A549 (cell line): Measurements from ENCODE around the gene MVP. TPM values are rescaled to one million over a fixed set of nuclear protein-coding genes. Genes with fewer than 3 reads are reported as not detected.

ENCODE experiments used
- ATAC-seq, 2 experiments: fragments of 200-7000 bp in 1 of 2; fragments of >200 bp in 1 of 2; cut with Nextera tagmentation in 1 of 2; cut with Tn5 transposase in 1 of 2; 3 replicates each; pipeline versions ENCODE4 v1.8.0 to v1.9.1; 2018 to 2020; ENCODE audit warnings: mild to moderate bottlenecking in 1 of 2, moderate library complexity in 1 of 2
- CTCF ChIA-PET: fragments of 300-600 bp; sonication (Branson Sonifier 250); formaldehyde crosslinking; extraction: SDS; loops from one replicate; lab custom pipeline; 2021; ENCODE audit warnings: antibody characterized with exemption, inconsistent platforms; lab: Yijun Ruan, JAX
- POLR2A ChIA-PET: fragments of 350-600 bp; formaldehyde crosslinking; extraction: SDS; loops from one replicate; lab custom pipeline; 2021; ENCODE audit warnings: antibody characterized with exemption, inconsistent platforms; lab: Yijun Ruan, JAX
- DNase-seq, 2 experiments: peaks; one replicate each; pipeline versions ENCODE4 v3.0.0 to v3.0.0-alpha.2; 2011 to 2016; ENCODE audit warnings: low read depth in 1 of 2, low spot score in 1 of 2
- FAIRE-seq: peaks from 2 replicates; lab custom pipeline; 2011; peaks lifted over from hg19 to GRCh38; lab: Jason Lieb, UNC
- H3K27ac ChIP-seq, 2 experiments: fragments of >200 bp; sonication (Bioruptor Twin); formaldehyde crosslinking; 3 replicates each; pipeline ENCODE4 v1.5.1; 2016 to 2017
- H3K4me1 ChIP-seq: fragments of >200 bp; sonication (Bioruptor Twin); formaldehyde crosslinking; 3 replicates; pipeline ENCODE4 v1.6.1; 2016
- H3K4me2 ChIP-seq: fragments of >200 bp; sonication (Bioruptor Twin); formaldehyde crosslinking; 3 replicates; pipeline ENCODE4 v1.6.1; 2016
- H3K4me3 ChIP-seq: fragments of >200 bp; sonication (Bioruptor Twin); formaldehyde crosslinking; 3 replicates; pipeline ENCODE4 v1.5.1; 2016
- H3K9me3 ChIP-seq: fragments of >200 bp; sonication (Bioruptor Twin); formaldehyde crosslinking; 3 replicates; pipeline ENCODE4 v1.6.1; 2016
- CBX2 ChIP-seq: fragments of 200-600 bp; sonication (generic); IDR thresholded peaks from 2 replicates; pipeline ENCODE4 v1.6.1; 2016; ENCODE audit warnings: low read depth, mild to moderate bottlenecking, borderline replicate concordance
- CEBPB ChIP-seq, 2 experiments: fragments of >200 bp in 1 of 2; sonication (Bioruptor Twin) in 1 of 2; formaldehyde crosslinking in 1 of 2; IDR thresholded peaks; 2 replicates each; pipeline ENCODE4 v1.6.1; 2012 to 2016
- CHD2 ChIP-seq: fragments of 150-350 bp; IDR thresholded peaks from 2 replicates; pipeline ENCODE4 v1.6.1; 2014; ENCODE audit warnings: low read length; ENCODE audit not compliant: partially characterized antibody
- CHD4 ChIP-seq: fragments of 200-600 bp; sonication (generic); IDR thresholded peaks from 2 replicates; pipeline ENCODE4 v1.6.1; 2016; ENCODE audit warnings: antibody characterized with exemption, mild to moderate bottlenecking, borderline replicate concordance
- EHF ChIP-seq: fragments of 250-450 bp; sonication (Bioruptor Pico); IDR thresholded peaks from 2 replicates; pipeline ENCODE4 v1.5.0; 2020; ENCODE audit warnings: mild to moderate bottlenecking
- EHMT2 ChIP-seq: fragments of 200-600 bp; sonication (generic); IDR thresholded peaks from 2 replicates; pipeline ENCODE4 v1.6.1; 2016; ENCODE audit warnings: antibody characterized with exemption, low read depth, mild to moderate bottlenecking, moderate library complexity
- EP300 ChIP-seq, 2 experiments: fragments of >200 bp; sonication (Bioruptor Twin); formaldehyde crosslinking; IDR thresholded peaks; 2 replicates in 1 of 2; 3 replicates in 1 of 2; pipeline ENCODE4 v1.6.1; 2016 to 2017
- FOSB ChIP-seq: fragments of 250-450 bp; sonication (Bioruptor Pico); IDR thresholded peaks from 2 replicates; pipeline ENCODE4 v1.5.0; 2020; ENCODE audit warnings: mild to moderate bottlenecking, moderate library complexity
- FOXS1 ChIP-seq: fragments of 250-450 bp; sonication (Bioruptor Pico); IDR thresholded peaks from 2 replicates; pipeline ENCODE4 v1.5.0; 2020; ENCODE audit warnings: mild to moderate bottlenecking, moderate library complexity
- GATA3 ChIP-seq: IDR thresholded peaks from 2 replicates; pipeline ENCODE4 v1.6.1; 2012; ENCODE audit warnings: borderline replicate concordance
- HDAC2 ChIP-seq: fragments of 200-600 bp; sonication (generic); IDR thresholded peaks from 2 replicates; pipeline ENCODE4 v1.6.1; 2016
- HEYL ChIP-seq: fragments of 250-450 bp; sonication (Bioruptor Pico); IDR thresholded peaks from 2 replicates; pipeline ENCODE4 v1.8.0; 2021; ENCODE audit warnings: mild to moderate bottlenecking, moderate library complexity
- HOXB13 ChIP-seq: fragments of 250-450 bp; sonication (Bioruptor Pico); IDR thresholded peaks from 2 replicates; pipeline ENCODE4 v1.5.0; 2020; ENCODE audit warnings: low read depth, mild to moderate bottlenecking, moderate library complexity
- HOXB5 ChIP-seq: fragments of 250-450 bp; sonication (Bioruptor Pico); IDR thresholded peaks from 2 replicates; pipeline ENCODE4 v1.5.0; 2020; ENCODE audit warnings: mild to moderate bottlenecking, moderate library complexity
- JUNB ChIP-seq: fragments of >200 bp; sonication (Bioruptor Twin); formaldehyde crosslinking; IDR thresholded peaks from 2 replicates; pipeline ENCODE4 v1.6.1; 2016
- KDM1A ChIP-seq: fragments of 200-600 bp; sonication (generic); IDR thresholded peaks from 2 replicates; pipeline ENCODE4 v1.6.1; 2016; ENCODE audit warnings: low read depth, mild to moderate bottlenecking
- MAFK ChIP-seq: fragments of 450-650 bp; IDR thresholded peaks from 2 replicates; pipeline ENCODE4 v1.6.1; 2014; ENCODE audit not compliant: partially characterized antibody
- MAZ ChIP-seq: fragments of 150-350 bp; IDR thresholded peaks from 2 replicates; pipeline ENCODE4 v1.6.1; 2014; ENCODE audit warnings: antibody characterized with exemption, low read depth, low read length, borderline replicate concordance
- NFE2L2 ChIP-seq: fragments of 150-350 bp; conservative IDR thresholded peaks from 2 replicates; pipeline ENCODE4 v1.6.1; 2014; ENCODE audit warnings: low read length
- PHF8 ChIP-seq: fragments of 200-600 bp; sonication (generic); IDR thresholded peaks from 2 replicates; pipeline ENCODE4 v1.6.1; 2016; ENCODE audit warnings: low read depth, mild to moderate bottlenecking, antibody characterized with exemption, moderate library complexity, borderline replicate concordance
- POLR2A ChIP-seq: IDR thresholded peaks from 2 replicates; pipeline ENCODE4 v1.6.1; 2012; ENCODE audit warnings: mild to moderate bottlenecking, low read length
- POLR2AphosphoS2 ChIP-seq: conservative IDR thresholded peaks from 2 replicates; pipeline ENCODE4 v1.6.1; 2012; ENCODE audit warnings: low read length, improper control_type of control experiment, inconsistent platforms
- RAD21 ChIP-seq, 2 experiments: fragments of >200 bp in 1 of 2; sonication (Bioruptor Twin) in 1 of 2; formaldehyde crosslinking in 1 of 2; IDR thresholded peaks in 1 of 2; conservative IDR thresholded peaks in 1 of 2; 2 replicates in 1 of 2; 3 replicates in 1 of 2; pipeline ENCODE4 v1.6.1; 2012 to 2018; ENCODE audit warnings: inconsistent platforms in 1 of 2
- RARB ChIP-seq: fragments of 250-450 bp; sonication (Bioruptor Pico); IDR thresholded peaks from 2 replicates; pipeline ENCODE4 v1.8.0; 2021; ENCODE audit warnings: mild to moderate bottlenecking, moderate library complexity
- SREBF2 ChIP-seq: fragments of 450-650 bp; IDR thresholded peaks from 2 replicates; pipeline ENCODE4 v1.6.1; 2014; ENCODE audit warnings: mild to moderate bottlenecking, moderate library complexity
- WGBS: methylation state at CpG from one replicate; pipeline ENCODE4 v1.1.6; 2017; ENCODE audit errors: missing lambda C conversion rate; 5-methylcytosine and 5-hydroxymethylcytosine counted together
- polyA plus RNA-seq, 4 experiments: library from polyadenylated mRNA; depleted of rRNA in 3 of 4; stranded (reverse); fragments of >200 nt; fragmentation: RNase III in 1 of 4; extraction: RNeasy Plus Mini Kit Qiagen cat#74134 plus additional on column Dnase treatment in 1 of 4; gene quantifications; 2 replicates in 3 of 4; 3 replicates in 1 of 4; pipeline ENCODE4 v1.2.3, GENCODE V29; 2011 to 2017
- TF ChIP-seq, protein P1 (sequence below): IDR thresholded peaks from 2 replicates; pipeline ENCODE4 v1.6.1; 2012
- TF ChIP-seq, protein P2 (sequence below): fragments of >200 bp; sonication (Bioruptor Twin); formaldehyde crosslinking; IDR thresholded peaks from 2 replicates; pipeline ENCODE4 v1.6.1; 2016
- TF ChIP-seq, protein P3 (sequence below): fragments of 150-350 bp; IDR thresholded peaks from 2 replicates; pipeline ENCODE4 v1.6.1; 2014; ENCODE audit warnings: low read depth, mild to moderate bottlenecking, low read length
- TF ChIP-seq, protein P4 (sequence below): fragments of 200-600 bp; sonication (generic); IDR thresholded peaks from 2 replicates; pipeline ENCODE4 v1.6.1; 2016; ENCODE audit warnings: antibody characterized with exemption, mild to moderate bottlenecking, moderate library complexity

MVP gene
- polyA plus RNA-seq, 2 of the 4 experiments (the other 2 are of a cell fraction) = 73.3 to 106 TPM

DNA sequence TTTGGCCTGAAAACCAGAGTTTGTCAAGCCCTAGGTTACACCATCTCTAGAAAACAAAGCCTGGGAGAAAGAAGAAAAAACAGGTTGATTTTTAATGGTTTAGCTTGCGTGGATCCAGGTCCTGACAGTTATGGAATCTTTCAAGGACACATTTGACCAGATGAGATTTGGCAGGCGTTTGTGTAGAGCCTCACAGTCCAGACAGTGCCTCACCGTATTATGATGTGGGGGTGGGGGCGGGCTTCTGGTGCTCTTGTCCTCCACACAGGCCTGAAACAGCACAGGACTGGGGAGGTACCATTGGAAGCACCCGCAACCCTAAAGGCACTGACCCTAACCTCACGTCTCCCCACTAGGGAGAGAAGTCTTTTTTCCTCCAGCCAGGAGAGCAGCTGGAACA lies 19.6 kb downstream of the MVP start (continued):
- TF ChIP-seq, protein P1, sequence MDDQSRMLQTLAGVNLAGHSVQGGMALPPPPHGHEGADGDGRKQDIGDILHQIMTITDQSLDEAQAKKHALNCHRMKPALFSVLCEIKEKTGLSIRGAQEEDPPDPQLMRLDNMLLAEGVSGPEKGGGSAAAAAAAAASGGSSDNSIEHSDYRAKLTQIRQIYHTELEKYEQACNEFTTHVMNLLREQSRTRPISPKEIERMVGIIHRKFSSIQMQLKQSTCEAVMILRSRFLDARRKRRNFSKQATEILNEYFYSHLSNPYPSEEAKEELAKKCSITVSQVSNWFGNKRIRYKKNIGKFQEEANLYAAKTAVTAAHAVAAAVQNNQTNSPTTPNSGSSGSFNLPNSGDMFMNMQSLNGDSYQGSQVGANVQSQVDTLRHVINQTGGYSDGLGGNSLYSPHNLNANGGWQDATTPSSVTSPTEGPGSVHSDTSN = no peak
- TF ChIP-seq POLR2AphosphoS2 (no peak), PHF8 (no peak), FOXS1 (CRISPR knock-in tag) (no peak)

DNA sequence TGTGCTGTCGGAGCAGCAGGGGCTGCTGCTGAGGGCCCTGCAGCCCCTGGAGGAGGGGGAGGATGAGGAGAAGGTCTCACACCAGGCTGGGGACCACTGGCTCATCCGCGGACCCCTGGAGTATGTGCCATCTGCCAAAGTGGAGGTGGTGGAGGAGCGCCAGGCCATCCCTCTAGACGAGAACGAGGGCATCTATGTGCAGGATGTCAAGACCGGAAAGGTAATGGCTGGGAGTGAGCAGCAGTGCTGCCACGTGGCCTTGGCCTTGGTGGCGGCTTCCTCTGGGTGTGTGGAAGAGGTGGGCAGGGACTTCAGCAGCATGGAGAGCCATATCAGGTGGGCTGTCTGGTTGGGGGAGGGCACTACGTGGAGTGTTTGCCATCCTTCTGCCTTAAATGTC lies 20.0 kb downstream of the MVP start:
- H3K4me2 ChIP-seq = no peak overlapping the region
- no peak overlapping the region for H3K4me3 ChIP-seq
- 94% methylated on average over 9 of the region's 10 CpGs for WGBS
- TF ChIP-seq MAZ (no peak), RAD21 (conservative IDR thresholded peaks at IDR 0.05 in 1 of 2, IDR thresholded peaks at IDR 0.05 in 1 of 2) (no peak), HOXB5 (no peak), HOXB13 (no peak), CHD4 (no peak), CEBPB (IDR thresholded peaks at IDR 0.05) (no peak), JUNB (no peak), SREBF2 (no peak), MAFK (no peak), POLR2AphosphoS2 (no peak), FOSB (CRISPR knock-in tag) (no peak), RARB (CRISPR knock-in tag) (no peak), GATA3 (no peak), POLR2A (no peak), CHD2 (no peak)
- TF ChIP-seq, protein P2, sequence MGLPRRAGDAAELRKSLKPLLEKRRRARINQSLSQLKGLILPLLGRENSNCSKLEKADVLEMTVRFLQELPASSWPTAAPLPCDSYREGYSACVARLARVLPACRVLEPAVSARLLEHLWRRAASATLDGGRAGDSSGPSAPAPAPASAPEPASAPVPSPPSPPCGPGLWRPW = no peak
- TF ChIP-seq, protein P3, sequence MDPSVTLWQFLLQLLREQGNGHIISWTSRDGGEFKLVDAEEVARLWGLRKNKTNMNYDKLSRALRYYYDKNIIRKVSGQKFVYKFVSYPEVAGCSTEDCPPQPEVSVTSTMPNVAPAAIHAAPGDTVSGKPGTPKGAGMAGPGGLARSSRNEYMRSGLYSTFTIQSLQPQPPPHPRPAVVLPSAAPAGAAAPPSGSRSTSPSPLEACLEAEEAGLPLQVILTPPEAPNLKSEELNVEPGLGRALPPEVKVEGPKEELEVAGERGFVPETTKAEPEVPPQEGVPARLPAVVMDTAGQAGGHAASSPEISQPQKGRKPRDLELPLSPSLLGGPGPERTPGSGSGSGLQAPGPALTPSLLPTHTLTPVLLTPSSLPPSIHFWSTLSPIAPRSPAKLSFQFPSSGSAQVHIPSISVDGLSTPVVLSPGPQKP = no peak
- TF ChIP-seq, protein P1 = no peak
- no peaks in the 10 kb centered on the region for H3K9me3 ChIP-seq
- ATAC-seq (no peak), DNase-seq (no peak), FAIRE-seq (no peak)
- H3K27ac ChIP-seq = no peak overlapping the region
- CTCF ChIA-PET = interaction anchor here (1.1 to 26.2 kb wide), 3 partner anchors 8 to 165 kb away, joined by 3 to 568 read pairs (median 53); partner anchors contain the start of genes MAZ, MVP, PAGR1 and PRRT2
- H3K4me1 ChIP-seq = peaks cover 8% of the 10 kb centered on the region
- POLR2A ChIA-PET = interaction anchor here (0.7 kb wide), 1 partner anchor 15 kb away, joined by 6 read pairs; no protein-coding TSS in a partner anchor

DNA sequence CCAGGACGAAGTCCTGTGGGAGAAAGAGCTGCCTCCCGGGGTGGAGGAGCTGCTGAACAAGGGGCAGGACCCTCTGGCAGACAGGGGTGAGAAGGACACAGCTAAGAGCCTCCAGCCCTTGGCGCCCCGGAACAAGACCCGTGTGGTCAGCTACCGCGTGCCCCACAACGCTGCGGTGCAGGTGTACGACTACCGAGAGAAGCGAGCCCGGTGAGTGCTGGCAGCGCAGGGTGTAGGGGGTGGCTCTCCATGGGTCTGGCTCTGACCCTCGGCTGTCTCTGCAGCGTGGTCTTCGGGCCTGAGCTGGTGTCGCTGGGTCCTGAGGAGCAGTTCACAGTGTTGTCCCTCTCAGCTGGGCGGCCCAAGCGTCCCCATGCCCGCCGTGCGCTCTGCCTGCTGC lies 21.4 kb downstream of the MVP start:
- CTCF ChIA-PET = interaction anchor here (0.6 to 26.2 kb wide), 7 partner anchors 14 to 1368 kb away, joined by 3 to 568 read pairs (median 3); partner anchors contain the start of genes ASPHD1, MAZ, MVP and PAGR1
- no peak for DNase-seq
- FAIRE-seq = no peak
- no peak overlapping the region for H3K4me2 ChIP-seq
- no peaks in the 10 kb centered on the region for H3K9me3 ChIP-seq
- H3K4me1 ChIP-seq = no peaks in the 10 kb centered on the region
- ATAC-seq = no peak
- POLR2A ChIA-PET = no interaction called here
- WGBS = 93% methylated on average over 23 of the region's 23 CpGs
- TF ChIP-seq RAD21 (conservative IDR thresholded peaks at IDR 0.05 in 1 of 2, IDR thresholded peaks at IDR 0.05 in 1 of 2) = no peak
- TF ChIP-seq EHF (CRISPR knock-in tag) = no peak
- no peak for TF ChIP-seq NFE2L2
- TF ChIP-seq POLR2AphosphoS2 = no peak
- no peak for TF ChIP-seq PHF8
- TF ChIP-seq, protein P4, sequence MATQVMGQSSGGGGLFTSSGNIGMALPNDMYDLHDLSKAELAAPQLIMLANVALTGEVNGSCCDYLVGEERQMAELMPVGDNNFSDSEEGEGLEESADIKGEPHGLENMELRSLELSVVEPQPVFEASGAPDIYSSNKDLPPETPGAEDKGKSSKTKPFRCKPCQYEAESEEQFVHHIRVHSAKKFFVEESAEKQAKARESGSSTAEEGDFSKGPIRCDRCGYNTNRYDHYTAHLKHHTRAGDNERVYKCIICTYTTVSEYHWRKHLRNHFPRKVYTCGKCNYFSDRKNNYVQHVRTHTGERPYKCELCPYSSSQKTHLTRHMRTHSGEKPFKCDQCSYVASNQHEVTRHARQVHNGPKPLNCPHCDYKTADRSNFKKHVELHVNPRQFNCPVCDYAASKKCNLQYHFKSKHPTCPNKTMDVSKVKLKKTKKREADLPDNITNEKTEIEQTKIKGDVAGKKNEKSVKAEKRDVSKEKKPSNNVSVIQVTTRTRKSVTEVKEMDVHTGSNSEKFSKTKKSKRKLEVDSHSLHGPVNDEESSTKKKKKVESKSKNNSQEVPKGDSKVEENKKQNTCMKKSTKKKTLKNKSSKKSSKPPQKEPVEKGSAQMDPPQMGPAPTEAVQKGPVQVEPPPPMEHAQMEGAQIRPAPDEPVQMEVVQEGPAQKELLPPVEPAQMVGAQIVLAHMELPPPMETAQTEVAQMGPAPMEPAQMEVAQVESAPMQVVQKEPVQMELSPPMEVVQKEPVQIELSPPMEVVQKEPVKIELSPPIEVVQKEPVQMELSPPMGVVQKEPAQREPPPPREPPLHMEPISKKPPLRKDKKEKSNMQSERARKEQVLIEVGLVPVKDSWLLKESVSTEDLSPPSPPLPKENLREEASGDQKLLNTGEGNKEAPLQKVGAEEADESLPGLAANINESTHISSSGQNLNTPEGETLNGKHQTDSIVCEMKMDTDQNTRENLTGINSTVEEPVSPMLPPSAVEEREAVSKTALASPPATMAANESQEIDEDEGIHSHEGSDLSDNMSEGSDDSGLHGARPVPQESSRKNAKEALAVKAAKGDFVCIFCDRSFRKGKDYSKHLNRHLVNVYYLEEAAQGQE = no peak
- no peak for TF ChIP-seq HEYL (CRISPR knock-in tag)
- TF ChIP-seq FOSB (CRISPR knock-in tag) = no peak
- TF ChIP-seq MAFK = no peak
- no peak for TF ChIP-seq CBX2
- TF ChIP-seq HDAC2 = no peak
- TF ChIP-seq KDM1A = no peak
- TF ChIP-seq EHMT2 = no peak
- TF ChIP-seq HOXB5 = no peak
- TF ChIP-seq EP300 (IDR thresholded peaks at IDR 0.05) = no peak
- H3K27ac ChIP-seq = no peak overlapping the region
- no peak overlapping the region for H3K4me3 ChIP-seq
